Measurements from ENCODE around the gene ADAMTS17.

The ADAMTS17 gene

DNA sequence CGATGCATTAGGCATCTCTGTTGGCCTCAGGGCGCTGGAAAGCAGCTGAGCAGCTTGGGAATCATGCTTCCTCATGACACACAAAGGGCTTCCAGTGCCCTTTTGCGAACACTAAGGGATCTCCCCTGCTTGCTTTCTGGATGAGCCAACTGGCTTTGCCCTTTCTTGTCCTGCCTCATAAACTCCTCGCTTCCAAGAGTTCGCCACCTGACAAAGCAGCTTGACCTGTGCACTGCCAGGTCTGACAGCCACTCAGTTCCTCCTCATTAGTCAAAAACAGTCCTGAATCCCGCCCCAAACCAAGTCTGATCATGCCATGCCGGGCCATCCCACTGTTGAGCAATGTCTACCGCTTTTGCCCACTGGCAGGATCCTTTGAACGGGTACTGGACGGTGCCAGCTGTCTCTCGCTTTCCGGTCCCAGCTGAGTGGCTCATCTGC lies 343.1 kb downstream of the ADAMTS17 start:
- TF ChIP-seq, protein P1, sequence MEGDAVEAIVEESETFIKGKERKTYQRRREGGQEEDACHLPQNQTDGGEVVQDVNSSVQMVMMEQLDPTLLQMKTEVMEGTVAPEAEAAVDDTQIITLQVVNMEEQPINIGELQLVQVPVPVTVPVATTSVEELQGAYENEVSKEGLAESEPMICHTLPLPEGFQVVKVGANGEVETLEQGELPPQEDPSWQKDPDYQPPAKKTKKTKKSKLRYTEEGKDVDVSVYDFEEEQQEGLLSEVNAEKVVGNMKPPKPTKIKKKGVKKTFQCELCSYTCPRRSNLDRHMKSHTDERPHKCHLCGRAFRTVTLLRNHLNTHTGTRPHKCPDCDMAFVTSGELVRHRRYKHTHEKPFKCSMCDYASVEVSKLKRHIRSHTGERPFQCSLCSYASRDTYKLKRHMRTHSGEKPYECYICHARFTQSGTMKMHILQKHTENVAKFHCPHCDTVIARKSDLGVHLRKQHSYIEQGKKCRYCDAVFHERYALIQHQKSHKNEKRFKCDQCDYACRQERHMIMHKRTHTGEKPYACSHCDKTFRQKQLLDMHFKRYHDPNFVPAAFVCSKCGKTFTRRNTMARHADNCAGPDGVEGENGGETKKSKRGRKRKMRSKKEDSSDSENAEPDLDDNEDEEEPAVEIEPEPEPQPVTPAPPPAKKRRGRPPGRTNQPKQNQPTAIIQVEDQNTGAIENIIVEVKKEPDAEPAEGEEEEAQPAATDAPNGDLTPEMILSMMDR (conservative IDR thresholded peaks at IDR 0.05), result no peak
- H3K27ac ChIP-seq, result no peak overlapping the region

DNA sequence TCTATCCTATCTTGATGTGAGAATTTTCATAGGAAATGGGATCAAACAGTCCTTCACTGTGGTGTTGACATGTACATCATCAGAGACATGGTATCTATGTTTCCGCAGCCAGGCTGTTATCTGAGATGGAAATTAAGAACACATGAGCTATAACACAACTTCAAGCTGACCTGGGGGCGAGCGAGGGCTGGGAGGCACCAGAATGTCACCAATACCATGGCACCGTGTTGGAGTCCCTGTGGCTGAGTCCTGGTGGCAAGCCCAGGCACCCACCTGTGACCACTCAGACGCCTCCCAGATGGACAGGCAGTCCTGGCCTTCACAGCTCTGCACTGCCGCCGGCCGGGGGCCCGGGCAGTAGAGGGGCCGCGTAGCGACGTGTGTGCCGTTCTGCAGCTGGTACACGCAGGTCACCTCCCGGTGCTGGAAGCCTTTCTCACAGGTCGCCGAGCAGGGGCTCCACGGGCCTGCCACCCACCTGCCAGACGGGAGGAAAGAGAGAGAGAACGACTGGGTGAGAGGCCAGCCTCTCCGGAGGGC lies 344.6 kb downstream of the ADAMTS17 start:
- no peak overlapping the region for H3K27ac ChIP-seq
- TF ChIP-seq, protein P1 (conservative IDR thresholded peaks at IDR 0.05), result no peak

GRCh38 chr15:99996660-99997059 lies 345.1 kb downstream of the ADAMTS17 start:
- TF ChIP-seq, protein P1 (conservative IDR thresholded peaks at IDR 0.05), result no peak
- H3K27ac ChIP-seq, result no peak overlapping the region

DNA sequence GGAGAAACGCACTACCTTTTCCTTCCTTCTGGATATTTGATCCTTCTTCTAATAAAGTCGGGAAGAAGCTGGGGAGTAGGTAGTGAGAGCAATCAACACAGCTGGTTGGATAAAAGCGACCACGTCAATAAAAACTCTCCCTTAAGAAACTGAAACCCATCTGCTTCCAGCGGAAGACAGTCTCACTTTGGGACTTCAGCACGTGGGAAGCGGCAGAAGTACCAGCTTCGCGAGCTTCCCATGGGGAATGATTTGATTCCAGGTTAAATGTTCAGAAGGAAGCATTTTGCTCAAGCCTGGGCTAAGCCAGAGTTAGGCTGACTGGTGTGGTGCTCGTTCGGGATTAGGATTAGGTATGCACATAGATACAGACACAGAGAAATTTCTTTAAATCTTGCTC lies 346.2 kb downstream of the ADAMTS17 start:
- H3K27ac ChIP-seq, result no peak overlapping the region
- TF ChIP-seq, protein P1 (conservative IDR thresholded peaks at IDR 0.05), result no peak

DNA sequence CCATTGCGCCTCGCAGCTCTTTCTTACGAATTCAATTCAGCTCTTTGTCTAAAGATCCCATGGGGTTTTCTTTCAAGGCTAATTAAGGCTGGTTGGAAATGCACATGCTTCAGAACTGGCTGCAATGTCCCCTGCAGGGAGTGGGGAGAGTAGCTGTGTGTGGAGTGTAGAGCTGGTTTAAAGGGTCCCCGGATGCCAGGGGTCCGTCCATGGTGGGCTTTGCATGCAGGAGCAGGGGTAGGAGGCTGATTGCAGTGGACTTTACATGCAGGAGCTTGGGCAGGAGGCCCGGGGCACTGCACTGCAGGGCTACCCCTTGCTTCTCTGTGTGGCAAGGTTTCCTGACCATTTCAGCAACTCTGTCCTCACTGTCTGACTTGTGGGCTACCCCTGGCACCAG lies 346.9 kb downstream of the ADAMTS17 start:
- no peak overlapping the region for H3K27ac ChIP-seq
- TF ChIP-seq, protein P1 (conservative IDR thresholded peaks at IDR 0.05), result no peak

DNA sequence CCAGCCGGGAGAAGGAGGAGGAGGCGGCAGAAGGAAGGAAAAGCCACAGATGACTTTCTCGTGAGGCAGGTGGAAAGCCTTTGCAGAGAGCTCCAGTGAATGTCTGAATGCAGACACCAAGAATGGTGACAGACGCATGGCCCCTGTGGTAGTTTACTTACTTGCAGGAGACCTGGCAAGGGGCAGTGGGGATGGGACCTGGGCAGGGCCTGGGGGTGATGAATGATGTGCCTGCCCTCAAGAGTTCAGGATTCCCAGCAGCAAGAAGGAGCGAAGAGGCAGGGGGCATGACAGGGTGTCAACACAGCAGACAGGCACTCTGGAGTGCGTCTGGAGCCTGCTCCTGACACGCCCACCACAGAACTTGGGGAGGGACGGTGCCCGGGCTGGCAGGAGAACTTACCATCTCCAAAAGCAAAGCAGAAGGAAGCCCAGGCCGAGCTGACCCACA lies 348.1 kb downstream of the ADAMTS17 start:
- H3K27ac ChIP-seq, result no peak overlapping the region
- TF ChIP-seq, protein P1 (conservative IDR thresholded peaks at IDR 0.05), result no peak

DNA sequence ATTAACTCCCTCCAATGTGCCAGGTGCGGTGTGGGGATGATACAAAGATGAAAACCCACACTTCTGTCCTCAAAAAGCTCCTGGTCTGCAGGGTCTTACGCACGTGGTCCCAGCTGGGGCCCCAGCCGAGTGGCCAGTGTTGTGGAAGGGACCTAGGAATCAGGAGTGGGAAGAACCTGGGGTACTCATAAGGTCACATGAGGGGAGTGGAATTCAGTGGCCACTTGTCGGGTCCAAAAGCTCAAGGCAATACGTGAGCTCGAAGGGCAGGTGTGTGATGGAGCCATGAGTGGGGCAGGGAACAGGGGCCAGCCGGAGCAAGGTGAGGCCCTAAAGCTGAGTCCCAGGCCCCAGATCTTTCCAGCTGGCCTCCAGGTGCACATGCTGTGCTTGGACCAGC lies 348.5 kb downstream of the ADAMTS17 start:
- no peak overlapping the region for H3K27ac ChIP-seq
- TF ChIP-seq, protein P1 (conservative IDR thresholded peaks at IDR 0.05), result no peak

All from VCaP (cell line).